A549 (cell line): ENCODE results near the gene EPB41L4A.

Experiments
- CEBPB ChIP-seq, 2 experiments: fragments of >200 bp in 1 of 2; sonication (Bioruptor Twin) in 1 of 2; formaldehyde crosslinking in 1 of 2; IDR thresholded peaks; 2 replicates each; pipeline ENCODE4 v1.6.1; 2012 to 2016
- CHD2 ChIP-seq: fragments of 150-350 bp; IDR thresholded peaks from 2 replicates; pipeline ENCODE4 v1.6.1; 2014; ENCODE audit warnings: low read length; ENCODE audit not compliant: partially characterized antibody
- CTCF ChIP-seq: fragments of >200 bp; sonication (Bioruptor Twin); formaldehyde crosslinking; IDR thresholded peaks from 3 replicates; pipeline ENCODE4 v1.5.1; 2016
- ELK1 ChIP-seq: fragments of 150-350 bp; IDR thresholded peaks from 2 replicates; pipeline ENCODE4 v1.6.1; 2014; ENCODE audit warnings: low read depth, mild to moderate bottlenecking, low read length
- EP300 ChIP-seq, 2 experiments: fragments of >200 bp; sonication (Bioruptor Twin); formaldehyde crosslinking; IDR thresholded peaks; 2 replicates in 1 of 2; 3 replicates in 1 of 2; pipeline ENCODE4 v1.6.1; 2016 to 2017
- JUNB ChIP-seq: fragments of >200 bp; sonication (Bioruptor Twin); formaldehyde crosslinking; IDR thresholded peaks from 2 replicates; pipeline ENCODE4 v1.6.1; 2016
- KDM5A ChIP-seq: fragments of 200-600 bp; sonication (generic); IDR thresholded peaks from 2 replicates; pipeline ENCODE4 v1.6.1; 2016; ENCODE audit warnings: antibody characterized with exemption, mild to moderate bottlenecking
- NFE2L2 ChIP-seq: fragments of 150-350 bp; conservative IDR thresholded peaks from 2 replicates; pipeline ENCODE4 v1.6.1; 2014; ENCODE audit warnings: low read length
- POLR2A ChIP-seq: IDR thresholded peaks from 2 replicates; pipeline ENCODE4 v1.6.1; 2012; ENCODE audit warnings: mild to moderate bottlenecking, low read length
- POLR2AphosphoS2 ChIP-seq: conservative IDR thresholded peaks from 2 replicates; pipeline ENCODE4 v1.6.1; 2012; ENCODE audit warnings: low read length, improper control_type of control experiment, inconsistent platforms
- RAD21 ChIP-seq, 2 experiments: fragments of >200 bp in 1 of 2; sonication (Bioruptor Twin) in 1 of 2; formaldehyde crosslinking in 1 of 2; IDR thresholded peaks in 1 of 2; conservative IDR thresholded peaks in 1 of 2; 2 replicates in 1 of 2; 3 replicates in 1 of 2; pipeline ENCODE4 v1.6.1; 2012 to 2018; ENCODE audit warnings: inconsistent platforms in 1 of 2

DNA sequence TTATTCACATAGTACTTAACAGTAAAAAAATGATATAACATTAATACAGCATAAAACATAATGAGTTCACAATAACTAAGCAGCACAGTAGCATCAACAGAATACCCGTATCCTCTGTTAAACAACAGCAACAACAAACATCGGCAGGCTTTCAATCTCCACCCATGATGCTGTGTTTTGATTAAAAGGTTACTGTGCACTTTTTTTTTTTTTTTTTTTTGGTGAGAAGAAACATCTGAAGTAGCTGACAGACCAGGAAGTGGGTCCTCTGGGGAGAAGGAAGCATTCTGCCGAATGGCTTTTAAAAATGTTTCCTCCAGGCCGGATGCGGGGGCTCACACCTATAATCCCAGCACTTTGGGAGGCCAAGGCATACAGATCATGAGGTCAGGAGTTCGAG is 282.3 kb downstream of the EPB41L4A start:
- TF ChIP-seq NFE2L2: no peak
- TF ChIP-seq RAD21 (conservative IDR thresholded peaks at IDR 0.05 in 1 of 2, IDR thresholded peaks at IDR 0.05 in 1 of 2): no peak
- TF ChIP-seq JUNB: no peak
- no peak for TF ChIP-seq EP300 (IDR thresholded peaks at IDR 0.05)
- TF ChIP-seq CHD2: no peak
- no peak for TF ChIP-seq CTCF
- no peak for TF ChIP-seq ELK1
- TF ChIP-seq KDM5A: no peak
- TF ChIP-seq POLR2AphosphoS2: no peak
- TF ChIP-seq CEBPB (IDR thresholded peaks at IDR 0.05): no peak
- no peak for TF ChIP-seq POLR2A
